HPDE6-E6E7 (cell line): Measurements from ENCODE around the gene SUPT4H1.

Source experiments
- DNase-seq: peaks from one replicate; pipeline ENCODE4 v3.0.0; 2011; ENCODE audit warnings: missing footprints; ENCODE audit errors: extremely low spot score

The SUPT4H1 gene

DNA sequence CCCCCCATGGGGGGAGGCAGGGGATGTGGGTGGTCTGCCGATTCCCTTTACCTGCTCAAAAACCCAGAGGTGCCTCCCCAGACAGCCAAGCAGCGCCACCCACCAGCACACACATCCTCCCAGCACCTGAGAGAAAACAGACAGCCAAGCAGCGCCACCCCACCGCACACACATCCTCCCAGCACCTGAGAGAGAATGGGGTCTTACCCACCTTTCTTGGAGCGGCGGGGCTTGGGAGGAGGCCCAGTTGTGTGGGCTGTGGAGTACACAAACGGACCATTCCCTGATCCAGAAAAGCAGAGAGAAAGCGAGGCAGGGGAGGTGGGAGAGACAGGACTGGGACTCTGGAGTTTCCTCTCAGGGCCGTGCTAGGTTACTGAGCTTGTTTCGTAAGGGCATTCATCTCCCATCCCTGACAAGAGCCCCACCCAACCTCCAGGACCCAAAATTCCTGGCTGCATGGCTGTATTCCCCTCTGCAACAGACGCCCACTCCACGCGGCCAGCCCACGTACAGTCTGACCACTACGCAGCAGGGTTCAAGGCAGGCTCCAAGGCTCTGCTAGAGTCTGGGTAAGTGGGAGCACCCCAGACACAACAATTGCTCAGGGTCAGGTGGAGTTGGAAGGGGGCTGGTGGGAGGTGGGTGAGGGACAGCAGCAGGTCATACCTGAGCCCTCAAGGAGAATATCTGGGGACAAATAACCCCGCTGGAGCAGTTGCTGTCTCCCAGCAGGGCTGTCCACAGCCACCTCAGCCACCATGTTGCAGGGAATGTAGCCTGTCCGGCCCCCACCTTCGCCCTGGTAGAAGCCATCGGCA lies 45.7 kb downstream of the SUPT4H1 start:
- no peak for DNase-seq

DNA sequence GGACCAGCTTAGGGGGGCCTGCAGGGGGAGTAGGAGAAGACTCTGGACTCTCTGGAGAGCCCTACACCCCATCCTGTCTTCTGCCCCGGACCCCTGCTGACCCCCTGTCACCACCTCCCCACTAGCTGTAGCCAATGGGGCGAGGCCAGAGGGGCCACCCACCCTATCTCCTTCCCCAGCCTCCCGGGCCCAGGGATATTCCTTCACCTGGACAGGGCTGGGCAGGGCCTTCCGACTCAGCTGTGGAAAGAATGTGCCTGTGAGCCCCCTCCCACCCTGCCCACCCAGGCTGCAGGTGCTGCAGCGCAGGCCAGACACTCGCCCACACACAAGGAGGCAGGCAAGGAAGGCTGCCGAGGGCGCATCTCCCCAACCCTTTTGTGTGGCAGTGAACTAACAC lies 46.4 kb downstream of the SUPT4H1 start:
- DNase-seq: no peak

DNA sequence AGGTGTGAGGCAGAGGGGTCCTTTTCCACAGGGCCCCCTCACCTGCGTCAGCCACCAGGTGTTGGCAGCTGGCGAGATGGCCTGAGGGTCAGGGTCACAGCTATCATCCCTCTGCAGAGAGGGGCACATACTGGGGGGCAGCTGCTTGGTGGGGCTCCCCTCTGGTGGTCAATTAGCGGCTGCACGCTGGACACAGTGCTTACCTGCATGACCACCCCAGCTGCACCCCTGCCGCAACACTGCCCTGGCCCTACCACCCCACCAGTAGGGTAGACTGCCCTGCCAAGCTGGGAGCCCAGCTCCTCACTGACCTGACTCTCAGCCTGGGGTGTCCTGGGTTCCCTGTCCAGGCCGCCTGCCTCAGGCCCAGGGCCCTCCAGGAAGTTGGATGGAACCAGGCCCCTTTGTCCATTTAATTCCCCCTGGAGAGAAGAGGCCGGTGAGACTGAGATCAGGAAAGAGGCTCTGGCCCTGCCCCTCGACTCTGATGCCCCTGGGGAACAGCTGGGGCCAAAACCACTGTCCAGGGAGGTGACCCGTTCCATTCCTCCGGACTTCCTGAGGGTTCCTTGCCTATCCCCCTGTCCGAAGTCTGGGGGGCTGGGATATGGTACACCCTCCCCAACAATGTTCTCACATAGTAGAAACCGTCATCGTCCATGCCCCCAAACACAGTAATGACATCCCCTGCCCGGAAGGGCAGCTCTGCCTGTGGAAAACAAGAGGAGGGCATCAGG lies 47.1 kb downstream of the SUPT4H1 start:
- DNase-seq: no peak

DNA sequence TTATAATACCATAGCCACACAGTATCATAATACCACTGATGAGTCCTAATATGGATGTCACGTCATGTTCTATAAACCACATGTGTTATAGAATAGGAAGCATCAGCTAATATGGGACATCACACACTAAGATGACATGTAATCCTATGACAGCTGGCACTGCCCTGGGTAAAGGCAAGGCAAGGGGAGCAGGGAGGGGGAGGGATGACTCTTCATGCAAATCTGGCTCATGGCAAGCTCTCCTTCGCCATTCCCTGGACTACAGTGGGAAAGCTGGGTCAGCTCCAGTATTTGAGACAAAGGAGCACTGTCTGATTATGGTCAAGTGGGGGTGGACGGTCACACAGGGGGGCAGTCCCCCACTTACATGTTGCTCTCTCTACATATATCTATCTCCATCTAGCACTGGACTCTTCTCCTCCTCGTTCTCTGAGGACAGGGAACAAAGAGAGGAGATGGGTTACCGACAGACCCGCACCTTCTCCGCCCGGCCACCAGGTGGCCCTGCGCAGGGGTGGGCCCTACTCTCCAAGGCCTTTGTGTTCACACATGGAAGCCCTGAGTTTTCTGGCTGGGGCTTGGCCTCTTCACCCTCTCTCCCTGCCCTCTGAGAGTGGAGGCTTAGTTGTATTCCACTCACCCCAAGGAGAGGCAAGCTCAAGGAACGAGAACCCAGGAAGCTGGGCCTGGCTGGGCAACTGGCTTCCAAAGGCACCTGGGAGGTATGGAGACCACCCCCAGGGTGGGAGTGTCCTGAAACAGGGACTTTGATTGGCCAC lies 47.8 kb downstream of the SUPT4H1 start:
- DNase-seq: peak; percentile 63

DNA sequence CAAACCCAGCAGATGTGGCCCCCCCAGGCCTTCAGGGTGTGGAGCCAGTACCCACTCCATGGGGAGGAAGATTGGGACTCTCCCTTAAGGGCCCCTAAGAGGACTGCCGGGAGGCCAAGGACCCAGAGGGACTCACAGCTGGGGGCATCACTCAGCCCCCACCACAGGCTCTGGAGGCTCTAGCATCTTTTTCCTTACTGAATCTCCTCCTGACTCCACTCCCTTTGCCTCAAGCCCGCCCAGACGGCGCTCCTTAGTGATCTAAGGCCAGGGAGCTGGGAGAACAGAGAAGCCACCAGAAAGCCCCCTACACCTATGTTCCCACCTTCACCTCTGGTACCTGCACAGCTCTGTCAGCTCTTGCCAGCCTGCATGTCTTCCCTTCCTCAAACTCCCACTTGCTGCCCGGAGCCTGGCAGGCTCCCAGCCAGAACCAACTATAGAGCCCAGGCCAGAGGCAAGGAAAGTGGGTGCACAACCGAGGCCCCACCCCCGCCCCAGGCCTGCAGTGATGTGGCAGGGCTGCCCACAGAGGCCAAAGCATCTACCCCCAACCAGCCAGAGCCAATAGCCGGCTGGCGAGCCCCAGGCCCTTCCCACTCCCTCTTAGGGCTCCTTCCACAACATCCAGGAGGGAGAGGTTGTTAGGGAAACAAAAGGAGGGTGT lies 48.9 kb downstream of the SUPT4H1 start:
- DNase-seq: no peak

DNA sequence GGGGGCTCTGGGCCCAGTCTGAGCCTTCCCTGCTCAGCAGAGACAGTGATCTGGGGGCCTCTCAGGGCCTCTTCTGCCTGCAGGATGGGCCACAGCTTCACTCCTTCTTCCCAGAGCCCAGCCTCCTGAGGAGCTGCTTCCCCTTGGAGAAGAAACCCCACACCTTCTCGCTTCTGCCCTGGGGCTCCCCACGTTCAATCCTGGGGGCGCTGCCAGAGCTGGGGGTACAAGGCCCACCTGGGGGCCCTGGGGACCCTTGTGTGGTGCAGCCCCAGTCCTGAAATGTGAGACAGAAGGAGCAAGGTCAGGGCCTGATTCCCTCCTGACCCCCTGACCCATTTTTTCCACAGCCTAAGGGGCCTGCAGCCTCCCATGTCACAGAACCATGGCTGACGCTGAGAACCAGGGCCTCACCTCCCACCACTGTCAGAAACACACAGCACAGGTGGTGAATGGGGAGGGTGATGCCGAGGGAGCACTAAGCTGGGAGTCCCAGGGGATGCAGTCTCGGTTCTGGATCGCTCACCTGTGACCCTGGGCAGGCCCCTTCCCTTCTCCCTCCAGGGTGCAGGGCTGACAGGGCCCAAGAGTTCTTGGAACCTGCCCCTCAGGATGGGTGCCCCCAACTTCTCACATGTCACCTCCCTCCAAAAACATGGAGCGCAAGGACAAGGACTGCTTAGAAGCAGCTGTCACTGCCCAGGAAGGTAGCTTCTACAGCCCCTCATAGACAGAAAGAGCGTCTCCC lies 49.7 kb downstream of the SUPT4H1 start:
- DNase-seq: no peak

DNA sequence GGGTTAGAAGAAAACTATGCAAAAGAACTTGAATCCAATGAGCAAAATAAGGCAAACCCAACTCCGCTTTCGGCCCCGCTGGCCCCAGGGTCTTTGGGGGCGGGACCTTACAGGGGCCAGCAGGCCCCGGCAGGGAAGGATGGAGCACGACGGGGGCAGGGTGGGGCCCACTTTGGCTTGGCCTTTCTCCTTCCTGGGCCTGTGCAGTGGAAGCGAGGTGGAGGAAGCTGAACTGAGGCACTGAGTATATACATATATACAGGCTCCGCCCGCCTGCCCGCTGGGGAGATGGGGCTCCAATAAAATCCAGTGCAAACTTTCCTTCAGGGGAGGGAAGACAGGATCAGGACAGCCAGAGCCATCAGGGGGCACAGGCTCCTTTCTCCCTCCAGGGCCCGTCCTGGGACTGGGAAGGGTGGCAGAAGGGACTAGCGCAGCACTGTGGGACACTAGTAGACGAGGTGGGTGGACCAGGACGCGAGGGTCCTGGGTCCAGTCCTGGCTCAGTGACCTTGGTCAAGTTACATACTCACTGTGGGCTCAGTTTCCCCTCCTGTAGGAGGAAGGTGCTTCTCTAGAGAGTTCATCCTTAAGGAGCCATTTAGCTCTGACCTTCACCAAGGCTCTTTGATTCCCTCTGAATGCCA lies 50.4 kb downstream of the SUPT4H1 start:
- DNase-seq: no peak

DNA sequence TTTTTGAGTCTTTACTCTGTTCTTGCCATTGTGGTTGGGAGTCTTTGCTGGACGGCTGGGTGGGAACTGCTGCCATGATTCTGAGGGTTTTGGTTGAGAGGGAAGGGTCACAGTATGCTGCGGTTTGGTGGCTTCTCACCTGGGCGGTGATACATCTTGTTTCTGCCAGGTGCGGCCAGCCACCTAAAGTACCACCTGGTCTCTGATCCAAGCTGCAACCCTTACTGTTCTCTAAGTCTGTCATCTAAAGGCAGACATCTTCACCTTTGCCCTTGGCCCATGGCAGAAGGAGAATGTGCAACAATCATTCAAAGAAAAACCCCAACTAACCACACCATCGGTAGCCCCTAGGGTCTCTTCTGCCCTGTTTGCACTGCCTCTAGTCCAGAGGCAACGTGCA lies 51.7 kb downstream of the SUPT4H1 start:
- DNase-seq: no peak
